Activated CD8-positive, alpha-beta memory T cell treated with anti-CD3 and anti-CD28 coated beads for 48 hours (primary cell): Measurements from ENCODE around the gene FGF18.
"Not testable (repeated sequence)": the region's sequence is repeated elsewhere in the genome, so short reads cannot be mapped to it uniquely, and the experiment has no call there.

Experiments used
- DNase-seq, 3 experiments: peaks; one replicate each; pipeline ENCODE4 v3.0.0-alpha.2; 2020; ENCODE audit warnings: low read depth in 2 of 3, low spot score in 2 of 3

FGF18 gene

GRCh38 chr5:171494452-171495121 lies 75.1 kb downstream of the FGF18 start:
- DNase-seq: no peak

GRCh38 chr5:171495122-171495700 lies 75.8 kb downstream of the FGF18 start:
- DNase-seq: no peak

DNA sequence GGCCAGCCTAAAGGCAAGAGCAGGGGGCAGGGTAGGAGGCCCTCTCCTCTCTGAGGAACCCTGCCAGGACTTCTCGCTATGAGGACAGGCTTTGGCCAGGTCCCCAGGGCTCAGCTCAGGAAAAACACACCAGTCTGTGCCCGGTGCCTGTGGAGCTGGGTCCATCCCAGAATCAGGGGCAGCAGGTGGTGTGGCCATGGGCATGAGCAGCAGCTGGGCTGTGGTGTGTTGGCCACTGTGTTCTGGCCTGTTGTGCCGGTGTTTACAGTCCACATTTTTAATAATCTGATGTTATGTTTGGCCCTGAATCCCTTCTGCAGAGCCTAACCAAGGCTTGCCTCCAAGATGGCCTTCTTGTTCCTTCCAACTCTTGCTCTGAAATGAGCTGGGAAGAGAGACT lies 77.0 kb downstream of the FGF18 start:
- DNase-seq: no peak

DNA sequence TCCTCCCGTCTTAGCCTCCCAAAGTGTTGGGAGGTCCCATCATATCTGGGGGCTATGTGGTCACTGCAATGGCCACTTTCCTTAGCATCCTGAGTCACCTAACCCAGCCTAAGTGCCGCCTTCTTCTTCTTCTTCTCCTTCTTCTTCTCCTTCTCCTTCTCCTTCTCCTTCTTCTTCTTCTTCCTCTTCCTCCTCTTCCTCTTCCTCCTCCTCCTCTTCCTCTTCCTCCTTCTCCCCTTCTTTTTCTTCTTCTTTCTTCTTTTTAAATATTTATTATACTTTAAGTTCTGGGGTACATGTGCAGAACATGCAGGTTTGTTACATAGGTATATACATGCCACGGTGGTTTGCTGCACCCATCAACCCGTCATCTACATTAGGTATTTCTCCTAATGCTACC lies 78.0 kb downstream of the FGF18 start:
- not testable (repeated sequence) for DNase-seq

GRCh38 chr5:171498166-171498565 lies 78.7 kb downstream of the FGF18 start:
- DNase-seq: no peak

DNA sequence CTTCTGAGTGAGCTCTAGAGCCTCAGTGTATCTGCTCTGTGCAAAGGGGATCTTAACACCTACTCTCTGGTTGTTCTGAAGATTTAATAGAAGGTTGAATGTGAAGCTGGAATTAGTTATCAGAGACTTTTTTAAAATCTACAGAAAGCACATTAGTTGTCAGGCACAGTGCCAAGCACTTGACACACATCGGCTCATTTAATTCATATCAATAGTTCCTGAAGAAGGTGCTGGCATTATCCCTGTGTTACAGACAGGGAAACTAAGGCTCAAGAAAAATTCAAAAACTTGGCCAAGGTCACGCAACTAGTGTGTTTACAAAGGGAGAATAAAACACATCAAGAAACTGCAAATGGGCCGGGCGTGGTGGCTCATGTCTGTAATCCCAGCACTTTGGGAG lies 80.2 kb downstream of the FGF18 start:
- no peak for DNase-seq

- DNase-seq: no peak
These were observed 86.1 kb downstream of the FGF18 start for GRCh38 chr5:171505473-171506043.

GRCh38 chr5:171506951-171507350 lies 87.5 kb downstream of the FGF18 start:
- DNase-seq: no peak
